GM12892 (cell line): ENCODE results near the gene DDX42.

Experiments used
- POLR2AphosphoS5 ChIP-seq: IDR thresholded peaks from 2 replicates; pipeline ENCODE4 v1.6.1; 2011; ENCODE audit warnings: low read depth, low read length, control low read depth
- TAF1 ChIP-seq: IDR thresholded peaks from 2 replicates; pipeline ENCODE4 v1.6.1; 2011; ENCODE audit warnings: low read depth, mild to moderate bottlenecking, control low read depth, low read length, borderline replicate concordance

GRCh38 chr17:63790057-63790456, 16.1 kb downstream of the DDX42 start:
- no peak for TF ChIP-seq POLR2AphosphoS5
- TF ChIP-seq TAF1, result no peak
